Neuronal stem cell (in vitro differentiated cells): ENCODE measurements around the gene HNRNPUL2. TPM values are rescaled to one million over a fixed set of nuclear protein-coding genes. Genes with fewer than 3 reads are reported as not detected.

Experiments used
- small RNA-seq: library from polyadenylated mRNA; stranded (forward); fragments of <200 nt; extraction: miRNeasy Mini kit (QIAGEN cat#:217004); gene quantifications from one replicate; pipeline ENCODE3, GENCODE V24; 2013; ENCODE audit not compliant: insufficient read depth

HNRNPUL2 gene

Small RNA genes lying within 50 kb of the gene (small RNA-seq; reads per million reads assigned to genes)
- gene SNORA57, result not detected
